Fibroblast of skin of abdomen (primary cell): Measurements from ENCODE around the gene SLC30A9.

Experiments used
- DNase-seq: peaks from one replicate; pipeline ENCODE4 v3.0.0-alpha.2; 2013

SLC30A9 gene

GRCh38 chr4:42008011-42008786 lies 17.9 kb downstream of the SLC30A9 start:
- DNase-seq = no peak

- DNase-seq = no peak
Observed at GRCh38 chr4:42015438-42015837, 25.1 kb downstream of the SLC30A9 start.

GRCh38 chr4:42018451-42018850 lies 28.1 kb downstream of the SLC30A9 start:
- no peak for DNase-seq

- peak; percentile 38 for DNase-seq
Observed at GRCh38 chr4:42048394-42048793, 58.1 kb downstream of the SLC30A9 start.

- no peak for DNase-seq
Observed at GRCh38 chr4:42050516-42051249, 60.4 kb downstream of the SLC30A9 start.

- no peak for DNase-seq
Observed at GRCh38 chr4:42066402-42066801, 76.1 kb downstream of the SLC30A9 start.

- DNase-seq = no peak
Observed at GRCh38 chr4:42067264-42067663, 76.9 kb downstream of the SLC30A9 start.

- no peak for DNase-seq
Observed at GRCh38 chr4:42070463-42070862, 80.1 kb downstream of the SLC30A9 start.

- DNase-seq = no peak
Observed at GRCh38 chr4:42074294-42074693, 84.0 kb downstream of the SLC30A9 start.

GRCh38 chr4:42078184-42078801 lies 88.0 kb downstream of the SLC30A9 start:
- no peak for DNase-seq

GRCh38 chr4:42080306-42080705 lies 90.0 kb downstream of the SLC30A9 start:
- no peak for DNase-seq

GRCh38 chr4:42083816-42084215 lies 93.5 kb downstream of the SLC30A9 start:
- peak; percentile 20 for DNase-seq

- DNase-seq = no peak
Observed at GRCh38 chr4:42088386-42088785, 98.1 kb downstream of the SLC30A9 start.

- peak; percentile 35 for DNase-seq
Observed at GRCh38 chr4:42101446-42101975, 111.2 kb downstream of the SLC30A9 start.

GRCh38 chr4:42104521-42104920 lies 114.2 kb downstream of the SLC30A9 start:
- DNase-seq = peak; percentile 33

GRCh38 chr4:42112846-42113245 lies 122.5 kb downstream of the SLC30A9 start:
- DNase-seq = no peak

GRCh38 chr4:42119886-42120285 lies 129.6 kb downstream of the SLC30A9 start:
- no peak for DNase-seq

GRCh38 chr4:42122237-42122636 lies 131.9 kb downstream of the SLC30A9 start:
- no peak for DNase-seq

GRCh38 chr4:42123071-42123644 lies 132.8 kb downstream of the SLC30A9 start:
- no peak for DNase-seq

- no peak for DNase-seq
Observed at GRCh38 chr4:42132099-42132498, 141.8 kb downstream of the SLC30A9 start.

- DNase-seq = no peak
Observed at GRCh38 chr4:42133006-42133405, 142.7 kb downstream of the SLC30A9 start.

- DNase-seq = no peak
Observed at GRCh38 chr4:42136371-42136770, 146.0 kb downstream of the SLC30A9 start.
